HG02763 (cell line): ENCODE measurements around the gene TLR3.
"Not testable (repeated sequence)": the region's sequence is repeated elsewhere in the genome, so short reads cannot be mapped to it uniquely, and the experiment has no call there.

Source experiments
- ATAC-seq: cut with Tn5 transposase; IDR thresholded peaks from one replicate; pipeline ENCODE4 v1.9.1; 2021; ENCODE audit warnings: mild to moderate bottlenecking, moderate library complexity; ENCODE audit not compliant: unreplicated experiment

The TLR3 gene

GRCh38 chr4:186068581-186069348 lies at the start of gene TLR3:
Gene TLR3, plus strand, starts transcription at chr4:186069156. Its CDS starts 7,464 bp downstream, at chr4:186076620.
- ATAC-seq = no peak

- no peak for ATAC-seq
These were observed 49.7 kb upstream of the TLR3 start for GRCh38 chr4:186019269-186019668.

DNA sequence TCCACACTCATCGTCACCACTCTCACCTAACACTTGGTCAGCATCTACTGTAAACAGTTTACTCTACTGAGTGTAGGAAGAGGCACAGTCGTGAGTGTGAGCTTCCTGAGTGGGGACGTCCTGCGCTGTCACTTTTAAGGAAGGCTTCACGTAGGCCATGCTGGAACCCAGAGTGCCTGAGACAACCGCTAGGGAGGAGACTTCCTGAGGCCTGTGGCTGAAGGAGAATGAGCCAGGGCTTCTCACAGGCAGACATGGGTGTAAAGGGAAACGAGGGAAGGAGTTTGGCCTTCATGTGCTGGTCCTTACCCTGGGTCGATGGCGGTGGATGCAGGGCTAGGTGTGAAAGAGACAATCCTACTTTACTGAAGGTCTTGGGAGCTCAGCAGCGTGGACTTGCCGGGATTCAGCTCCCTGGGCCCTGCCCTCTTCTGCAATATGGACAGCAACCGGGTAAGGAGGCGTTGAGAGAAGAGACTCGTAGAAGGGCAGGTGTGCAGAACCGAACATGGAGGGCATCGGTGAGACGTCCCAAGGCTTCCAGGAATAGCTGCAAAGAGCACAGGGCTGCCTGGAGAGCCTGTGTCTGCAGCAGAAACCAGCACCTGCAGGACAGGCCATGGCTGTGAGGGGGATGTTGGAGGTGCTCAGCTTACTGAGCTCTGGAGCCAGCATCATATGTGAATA lies 48.7 kb upstream of the TLR3 start:
- no peak for ATAC-seq

DNA sequence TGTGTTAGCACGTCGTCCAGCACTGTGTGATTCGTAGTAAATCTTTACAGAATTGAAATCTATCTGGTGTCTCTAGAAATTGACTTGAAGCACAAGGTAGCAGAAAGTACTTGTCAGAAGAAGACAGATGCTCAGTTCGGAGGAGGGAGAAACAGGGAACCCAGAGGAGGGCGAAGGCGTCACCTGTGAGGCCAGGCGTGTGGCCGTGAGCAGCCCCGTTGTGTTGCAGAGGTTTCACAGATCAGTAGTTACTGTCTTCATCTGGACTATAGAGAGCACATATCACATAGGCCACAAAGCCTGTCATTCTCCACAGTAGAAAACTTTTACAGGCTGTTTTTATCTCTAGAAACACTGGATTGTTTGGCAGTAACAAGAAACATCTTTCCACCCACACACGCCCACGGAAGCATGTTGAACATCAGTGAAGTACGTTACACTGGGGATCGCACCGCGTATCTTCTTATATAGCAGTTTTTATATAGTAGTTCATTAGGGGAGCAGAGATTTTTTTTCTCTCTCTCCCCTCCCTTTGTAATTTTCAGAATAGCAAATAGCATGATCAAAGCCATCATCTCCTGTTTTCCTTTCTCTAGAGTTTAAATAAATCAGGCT lies 48.1 kb upstream of the TLR3 start:
- ATAC-seq = no peak

DNA sequence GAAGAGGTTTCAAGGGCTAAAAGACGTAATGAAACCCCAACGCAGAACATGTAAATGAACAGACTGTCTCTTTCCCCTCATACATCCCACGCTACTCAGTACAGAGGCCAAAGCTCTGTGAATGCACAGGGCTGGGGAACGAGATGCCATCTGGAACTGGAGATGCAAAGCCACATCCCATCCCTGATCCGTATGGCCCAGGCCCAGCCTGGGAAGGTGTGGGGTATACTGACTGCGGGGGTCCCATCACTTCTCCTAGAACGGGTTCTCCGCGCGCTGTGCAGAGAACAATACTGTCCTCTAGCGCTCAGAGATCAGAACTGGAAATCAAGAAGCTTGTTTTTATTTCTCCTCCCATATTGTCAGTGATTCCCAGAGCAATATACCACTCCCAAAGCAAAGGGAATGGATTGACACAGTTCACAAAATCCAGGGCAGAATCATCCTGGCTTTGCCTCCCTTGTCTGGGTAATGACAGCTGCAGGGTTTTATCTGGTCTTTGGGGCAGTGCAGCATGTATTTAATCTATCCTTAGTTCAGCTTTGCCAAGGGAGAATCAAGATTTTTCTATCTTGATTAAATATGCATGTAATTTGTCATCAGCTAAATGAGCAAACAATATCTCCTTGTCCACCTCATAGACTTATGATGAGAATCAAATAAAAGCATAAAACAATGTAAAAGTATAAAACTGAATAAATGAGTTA lies 47.3 kb upstream of the TLR3 start:
- no peak for ATAC-seq

DNA sequence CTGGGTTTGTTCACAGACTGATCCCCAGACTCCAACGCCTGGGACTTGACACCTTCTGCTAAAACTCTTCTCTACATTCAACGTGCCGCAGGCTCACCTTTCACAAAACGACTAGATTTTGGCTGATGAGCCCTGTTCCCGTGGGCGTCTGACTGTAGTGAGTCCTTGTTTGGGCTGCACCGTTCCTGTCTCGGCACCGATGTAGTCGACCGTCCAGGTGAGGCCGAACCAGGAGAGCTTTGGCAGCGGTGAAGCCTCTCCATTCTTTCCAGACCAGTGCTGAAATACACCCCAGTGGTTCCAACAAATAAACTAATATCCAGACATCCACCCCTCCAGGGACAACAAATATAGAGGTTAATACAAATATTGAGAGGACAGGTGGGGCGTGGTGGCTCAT lies 45.0 kb upstream of the TLR3 start:
- no peak for ATAC-seq

DNA sequence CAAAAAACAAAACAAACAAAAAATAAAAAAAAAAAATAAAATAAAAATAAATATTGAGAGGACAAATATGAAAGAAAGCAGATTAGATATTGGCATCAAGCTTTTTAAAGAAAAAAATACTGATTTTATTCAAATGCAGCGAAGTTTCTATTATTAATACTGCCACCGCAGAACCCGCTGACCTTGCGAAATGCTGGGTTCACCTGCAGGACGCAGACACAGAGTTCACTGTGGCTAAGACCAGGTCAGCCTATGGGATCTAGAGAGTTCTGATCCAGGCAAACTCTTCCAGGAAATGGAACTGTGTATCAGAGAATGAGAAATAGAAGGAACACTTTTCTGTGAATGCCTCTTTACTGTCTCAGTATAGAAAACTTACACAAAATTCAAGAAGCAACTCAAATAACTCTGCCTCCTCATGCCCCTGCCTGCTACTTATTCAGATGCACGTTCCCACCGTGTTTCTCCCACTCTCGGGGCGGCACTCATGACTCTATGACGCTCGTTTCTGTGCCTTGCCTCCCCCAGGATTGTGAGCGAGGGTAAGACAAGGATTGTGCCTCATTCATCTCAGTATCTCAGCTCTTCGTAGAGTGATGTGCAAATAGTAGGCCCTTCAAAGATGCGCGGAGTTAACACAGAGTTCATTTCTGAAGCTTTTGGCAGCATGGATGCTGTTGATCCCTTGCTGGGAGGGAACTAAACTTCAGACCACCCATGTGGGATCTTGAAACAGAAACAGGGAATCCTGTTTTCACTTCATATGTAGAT lies 44.1 kb upstream of the TLR3 start:
- no peak for ATAC-seq

DNA sequence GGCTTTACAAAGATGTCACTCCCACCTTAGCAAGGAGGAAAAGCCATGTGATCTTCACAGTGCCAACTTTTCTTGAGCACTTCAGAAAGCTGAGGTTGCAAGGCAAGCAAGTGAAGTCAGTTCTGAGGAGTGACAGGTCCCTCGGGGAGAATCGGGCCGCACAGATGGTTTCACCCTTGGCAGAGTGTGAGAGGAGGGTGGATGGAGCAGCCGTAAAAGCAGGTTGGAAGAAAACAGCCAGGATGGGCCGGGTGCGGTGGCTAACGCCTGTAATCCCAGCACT lies 43.6 kb upstream of the TLR3 start:
- ATAC-seq = no peak

GRCh38 chr4:186027405-186027804 lies 41.6 kb upstream of the TLR3 start:
- ATAC-seq = no peak

DNA sequence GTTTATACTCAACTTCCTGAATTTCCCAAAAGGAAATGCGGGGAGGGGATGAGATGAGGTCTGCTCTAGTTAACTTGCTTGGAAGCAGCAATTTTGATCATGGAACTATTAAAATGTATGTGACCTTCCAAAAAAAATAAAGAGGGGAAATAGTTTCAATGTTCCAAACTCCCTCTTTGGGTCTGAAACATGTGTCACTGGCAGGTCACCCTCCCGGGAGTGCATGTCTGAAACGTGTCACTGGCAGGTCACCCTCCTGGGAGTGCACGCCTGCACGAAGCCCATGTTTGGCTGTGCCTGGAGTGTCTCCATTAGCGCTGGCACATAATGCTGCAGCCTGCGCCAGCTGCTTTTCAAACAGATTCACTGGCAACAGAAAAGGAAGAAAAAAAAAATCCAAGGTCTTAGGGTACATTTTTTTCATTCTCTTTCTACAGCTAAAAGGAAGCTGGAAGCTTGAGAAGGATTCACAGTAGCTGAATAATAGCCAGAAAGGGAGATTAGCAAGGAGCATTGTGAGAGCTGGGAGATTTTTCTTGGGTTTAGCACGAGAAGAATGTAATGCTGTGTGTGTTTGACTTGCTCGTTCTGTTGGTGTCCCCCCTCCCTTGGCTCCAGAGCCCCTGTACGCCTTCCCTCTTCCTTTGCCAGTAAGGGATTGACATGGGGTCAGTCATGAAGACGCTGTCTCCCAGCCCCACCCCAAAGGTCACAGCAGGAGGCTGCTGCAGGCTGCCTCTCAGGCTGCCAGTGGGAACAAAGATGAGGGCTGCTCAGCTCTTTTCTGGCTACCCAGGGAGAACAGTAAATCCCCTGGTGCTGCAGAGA lies 39.2 kb upstream of the TLR3 start:
- no peak for ATAC-seq

- ATAC-seq = no peak
These were observed 38.6 kb upstream of the TLR3 start for GRCh38 chr4:186030399-186030775.

DNA sequence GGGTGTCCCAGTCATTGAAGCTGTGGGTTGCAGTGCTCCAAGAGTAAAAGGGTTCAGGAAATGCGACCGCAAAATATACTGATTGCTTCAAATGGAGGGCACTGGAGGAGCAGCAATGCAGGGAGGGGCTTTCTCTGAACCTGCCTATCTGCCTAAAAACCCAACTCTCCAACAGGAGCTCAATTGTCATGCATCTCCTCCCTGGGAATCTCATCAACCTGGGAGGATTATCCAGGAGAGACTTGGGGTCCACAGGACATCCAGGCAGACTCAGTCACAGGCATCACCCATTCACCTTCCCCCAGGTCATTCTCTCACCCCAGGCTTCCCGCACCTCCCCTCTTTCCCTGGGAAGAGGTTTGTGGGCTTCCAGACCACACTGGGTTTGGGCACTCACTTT lies 38.2 kb upstream of the TLR3 start:
- ATAC-seq = no peak

DNA sequence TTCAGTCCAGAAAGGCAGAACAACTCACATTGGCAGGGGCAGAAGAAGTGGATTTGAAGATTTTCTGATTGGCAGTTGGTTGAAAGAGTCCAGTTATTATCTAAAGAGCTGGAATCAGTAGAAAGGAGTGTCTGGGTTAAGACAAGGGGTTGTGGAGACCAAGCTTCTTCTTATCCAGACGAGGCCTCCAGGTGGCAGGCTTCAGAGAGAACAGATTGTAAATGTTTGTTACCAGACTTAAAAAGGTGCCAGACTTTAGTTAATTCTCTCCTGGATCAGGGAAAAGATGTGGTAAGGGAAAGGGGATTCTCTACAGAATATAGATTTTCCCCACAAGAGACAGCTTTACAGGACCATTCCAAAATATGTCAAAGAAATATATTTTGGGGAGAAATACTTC lies 36.7 kb upstream of the TLR3 start:
- no peak for ATAC-seq

GRCh38 chr4:186033027-186033426 lies 35.9 kb upstream of the TLR3 start:
- no peak for ATAC-seq

- ATAC-seq = not testable (repeated sequence)
These were observed 34.3 kb upstream of the TLR3 start for GRCh38 chr4:186034613-186035012.

DNA sequence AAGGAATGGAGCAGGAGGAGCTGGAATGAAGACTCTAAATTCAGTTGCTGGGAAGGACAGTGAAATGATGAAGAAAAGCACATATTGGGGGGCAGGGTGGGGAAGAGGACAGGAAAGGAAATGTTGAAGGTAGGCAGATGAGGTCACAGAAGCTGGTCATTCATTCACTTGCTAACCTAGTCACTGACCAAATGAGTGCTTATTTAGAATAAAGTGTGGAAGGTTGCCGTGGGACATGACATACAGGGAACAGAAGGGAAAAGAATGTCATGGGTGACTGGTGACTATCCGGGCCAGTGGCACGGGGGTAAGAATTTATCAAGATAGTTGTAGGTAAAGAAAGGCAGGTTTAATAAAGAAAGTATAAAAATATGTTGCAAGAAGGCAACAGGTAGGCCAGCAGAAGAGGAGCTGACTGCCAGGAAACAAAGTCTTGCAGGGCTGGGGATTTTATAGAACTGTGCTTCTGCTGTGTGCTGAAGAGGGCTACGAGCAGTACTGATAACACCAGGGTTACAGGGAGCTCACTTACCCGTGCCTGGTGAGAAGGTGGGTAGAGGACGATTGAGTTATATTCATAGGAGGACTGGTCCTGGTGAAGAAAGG lies 31.9 kb upstream of the TLR3 start:
- no peak for ATAC-seq

- no peak for ATAC-seq
These were observed 31.0 kb upstream of the TLR3 start for GRCh38 chr4:186037692-186038658.

- ATAC-seq = no peak
These were observed 29.3 kb upstream of the TLR3 start for GRCh38 chr4:186039697-186040096.

GRCh38 chr4:186040316-186040715 lies 28.6 kb upstream of the TLR3 start:
- no peak for ATAC-seq
